B cell (primary cell): ENCODE data around the gene ANK2. TPM values are rescaled to one million over a fixed set of nuclear protein-coding genes. Genes with fewer than 3 reads are reported as not detected.

Experiments
- ATAC-seq: fragments of 200-7000 bp; cut with Tn5 transposase; one replicate; pipeline ENCODE4 v1.10.0; 2021; ENCODE audit warnings: low read depth, mild to moderate bottlenecking, moderate number of reproducible peaks, moderate library complexity
- CTCF ChIA-PET: fragments of 350-600 bp; sonication (Branson Sonifier 250); formaldehyde crosslinking; loops from one replicate; lab custom pipeline; 2021; ENCODE audit warnings: antibody characterized with exemption, inconsistent platforms; lab: Charles Lee
- POLR2A ChIA-PET: fragments of 350-600 bp; sonication (Branson Sonifier 250); formaldehyde crosslinking; loops from one replicate; lab custom pipeline; 2021; ENCODE audit warnings: antibody characterized with exemption; lab: Charles Lee
- DNase-seq: peaks from one replicate; pipeline ENCODE4 v3.0.0; 2013
- H2AFZ ChIP-seq: 2 replicates; pipeline ENCODE4 v1.6.1; 2012; ENCODE audit warnings: mild to moderate bottlenecking, low read depth, low read length; ENCODE audit not compliant: insufficient read depth, poor library complexity, severe bottlenecking
- H3K27ac ChIP-seq, 2 donors: 1 replicate in 1 of 2; 2 replicates in 1 of 2; pipeline ENCODE4 v1.5.1; 2012 to 2013; ENCODE audit warnings: low read length in 2 of 2, mild to moderate bottlenecking in 2 of 2, moderate library complexity in 1 of 2
- H3K27me3 ChIP-seq, 4 experiments: fragments of 200-600 bp in 1 of 4; sonication (generic) in 1 of 4; replicated peaks in 1 of 4; 1 replicate in 2 of 4; 2 replicates in 2 of 4; pipeline versions ENCODE4 v1.6.1 to v1.7.0; 2013 to 2016; ENCODE audit warnings: low read length in 3 of 4, mild to moderate bottlenecking in 2 of 4, mixed read lengths in 1 of 4, moderate library complexity in 1 of 4; ENCODE audit not compliant: insufficient read depth in 4 of 4, control insufficient read depth in 3 of 4; ENCODE audit errors: control extremely low read depth in 1 of 4
- H3K36me3 ChIP-seq, 2 experiments: replicated peaks in 1 of 2; 1 replicate in 1 of 2; 2 replicates in 1 of 2; pipeline versions ENCODE4 v1.6.1 to v1.7.1; 2013; ENCODE audit warnings: low read length in 1 of 2; ENCODE audit not compliant: insufficient read depth in 2 of 2, control insufficient read depth in 1 of 2; ENCODE audit errors: control extremely low read depth in 1 of 2, extremely low read depth in 1 of 2
- H3K4me1 ChIP-seq, 2 donors: fragments of 200-600 bp in 1 of 2; sonication (generic) in 1 of 2; 1 replicate in 1 of 2; 2 replicates in 1 of 2; pipeline versions ENCODE4 v1.5.1 to v1.6.1; 2013 to 2017; ENCODE audit warnings: low read length in 2 of 2; ENCODE audit not compliant: control insufficient read depth in 2 of 2, insufficient read depth in 2 of 2
- H3K4me2 ChIP-seq: replicated peaks from 2 replicates; pipeline ENCODE3; 2012; ENCODE audit warnings: mild to moderate bottlenecking, low read depth, low read length; ENCODE audit not compliant: poor library complexity, severe bottlenecking
- H3K4me3 ChIP-seq, 5 experiments: fragments of 200-600 bp in 1 of 5; sonication (generic) in 1 of 5; 1 replicate in 3 of 5; 2 replicates in 2 of 5; pipeline versions ENCODE4 v1.5.1 to v1.7.0; 2011 to 2016; ENCODE audit warnings: low read length in 4 of 5, mild to moderate bottlenecking in 4 of 5, low read depth in 2 of 5, control low read depth in 1 of 5, moderate library complexity in 1 of 5; ENCODE audit not compliant: insufficient read depth in 1 of 5; ENCODE audit errors: control extremely low read depth in 1 of 5, extremely low read depth in 1 of 5
- H3K79me2 ChIP-seq: fragments of 200-600 bp; sonication (generic); one replicate; pipeline ENCODE4 v1.6.0; 2016; ENCODE audit warnings: low read length; ENCODE audit not compliant: control insufficient read depth, insufficient read depth
- H3K9ac ChIP-seq: fragments of 200-600 bp; sonication (generic); 2 replicates; pipeline ENCODE4 v1.6.1; 2017; ENCODE audit warnings: mild to moderate bottlenecking, low read length, moderate library complexity
- H3K9me3 ChIP-seq, 3 donors: one replicate each; pipeline versions ENCODE4 v1.6.1 to v1.7.1; 2013; ENCODE audit warnings: low read length in 2 of 3; ENCODE audit not compliant: control insufficient read depth in 2 of 3, insufficient read depth in 1 of 3; ENCODE audit errors: control extremely low read depth in 1 of 3
- H4K20me1 ChIP-seq: 2 replicates; pipeline ENCODE4 v1.6.0; 2012; ENCODE audit warnings: mild to moderate bottlenecking, low read length; ENCODE audit not compliant: insufficient read depth, control insufficient read depth, poor library complexity, severe bottlenecking
- H3K27ac Mint-ChIP-seq: one replicate; pipeline ENCODE4 v1.8.0; 2021; ENCODE audit warnings: mixed read lengths
- H3K27me3 Mint-ChIP-seq: one replicate; pipeline ENCODE4 v1.8.0; 2021; ENCODE audit warnings: mixed read lengths
- H3K4me1 Mint-ChIP-seq: one replicate; pipeline ENCODE4 v1.8.0; 2021; ENCODE audit warnings: mixed read lengths
- H3K4me3 Mint-ChIP-seq: one replicate; pipeline ENCODE4 v1.8.0; 2021; ENCODE audit warnings: mixed read lengths
- H3K9me3 Mint-ChIP-seq: one replicate; pipeline ENCODE4 v1.8.0; 2022; ENCODE audit warnings: mixed read lengths; ENCODE audit not compliant: insufficient read depth
- EZH2 ChIP-seq: IDR thresholded peaks from 2 replicates; pipeline ENCODE4 v1.6.1; 2012; ENCODE audit warnings: borderline replicate concordance, low read depth, mild to moderate bottlenecking, moderate library complexity, low read length; ENCODE audit not compliant: insufficient read depth, poor library complexity, severe bottlenecking
- WGBS: methylation state at CpG from one replicate; pipeline ENCODE4 v1.1.5; 2013; ENCODE audit warnings: missing lambda C conversion rate; ENCODE audit not compliant: insufficient coverage; 5-methylcytosine and 5-hydroxymethylcytosine counted together
- intact Hi-C: fragments of 100-400 bp; cut with micrococcal nuclease; formaldehyde crosslinking; loops from one replicate; pipeline ENCODE4 v1.10.0; 2022
- polyA plus RNA-seq: library from polyadenylated mRNA; depleted of rRNA; stranded (reverse); fragments of >200 nt; gene quantifications from 2 replicates; pipeline ENCODE4 v1.2.3, GENCODE V29; 2012
- total RNA-seq, 2 donors: library from RNA; stranded (reverse); fragments of 120-200 nt in 1 of 2; gene quantifications; 1 replicate in 1 of 2; 2 replicates in 1 of 2; pipeline versions ENCODE4 v1.2.3 to v1.2.4, GENCODE V29; 2013 to 2022
- TF ChIP-seq, protein P1 (sequence below): fragments of 200-600 bp; IDR thresholded peaks from one replicate; pipeline ENCODE4 v1.8.0; 2022; ENCODE audit warnings: antibody characterized with exemption, mild to moderate bottlenecking

The ANK2 gene
- total and polyA plus RNA-seq, 2 donors (not counting 1 experiment from before 2014, with no cell fraction given), result 0.16 to 3.6 TPM

DNA sequence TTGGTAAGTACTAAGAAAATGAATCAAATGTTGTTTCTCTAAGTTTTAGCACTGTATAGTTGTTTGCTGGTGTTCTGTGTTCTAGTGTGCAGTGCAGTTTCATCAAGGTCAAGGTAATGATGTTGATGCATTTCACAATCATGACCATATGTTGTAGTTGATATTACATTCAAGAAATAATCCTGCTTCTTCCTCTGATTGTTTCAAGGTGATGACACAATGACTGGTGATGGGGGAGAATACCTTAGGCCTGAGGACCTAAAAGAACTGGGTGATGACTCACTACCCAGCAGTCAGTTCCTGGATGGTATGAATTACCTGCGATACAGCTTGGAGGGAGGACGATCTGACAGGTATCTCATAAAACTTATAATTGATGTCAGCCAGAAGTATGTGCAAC, 261.6 kb downstream of the ANK2 start:
- Histone ChIP-seq H3K4me2 (no peak overlapping the region), H3K27ac (no peak overlapping the region), H3K4me3 (no peak overlapping the region), H3K4me1 (no peaks in the 10 kb centered on the region), H2AFZ (no peak overlapping the region), H3K36me3 (no peaks in the 10 kb centered on the region), H4K20me1 (no peaks in the 10 kb centered on the region), H3K9me3 (peaks cover 0 to 1% (median 0%) of the 10 kb centered on the region in 3 donors), H3K79me2 (no peaks in the 10 kb centered on the region), H3K27me3 (no peaks in the 10 kb centered on the region), H3K9ac (no peak overlapping the region)
- Mint-ChIP-seq H3K4me1 (peaks cover 2% of the 10 kb centered on the region), H3K27me3 (no peaks in the 10 kb centered on the region), H3K9me3 (no peaks in the 10 kb centered on the region), H3K4me3 (no peak overlapping the region), H3K27ac (no peak overlapping the region)
- ATAC-seq (no peak), DNase-seq (no peak)
- ChIA-PET CTCF (no interaction called here), POLR2A (no interaction called here)
- TF ChIP-seq, protein P1, sequence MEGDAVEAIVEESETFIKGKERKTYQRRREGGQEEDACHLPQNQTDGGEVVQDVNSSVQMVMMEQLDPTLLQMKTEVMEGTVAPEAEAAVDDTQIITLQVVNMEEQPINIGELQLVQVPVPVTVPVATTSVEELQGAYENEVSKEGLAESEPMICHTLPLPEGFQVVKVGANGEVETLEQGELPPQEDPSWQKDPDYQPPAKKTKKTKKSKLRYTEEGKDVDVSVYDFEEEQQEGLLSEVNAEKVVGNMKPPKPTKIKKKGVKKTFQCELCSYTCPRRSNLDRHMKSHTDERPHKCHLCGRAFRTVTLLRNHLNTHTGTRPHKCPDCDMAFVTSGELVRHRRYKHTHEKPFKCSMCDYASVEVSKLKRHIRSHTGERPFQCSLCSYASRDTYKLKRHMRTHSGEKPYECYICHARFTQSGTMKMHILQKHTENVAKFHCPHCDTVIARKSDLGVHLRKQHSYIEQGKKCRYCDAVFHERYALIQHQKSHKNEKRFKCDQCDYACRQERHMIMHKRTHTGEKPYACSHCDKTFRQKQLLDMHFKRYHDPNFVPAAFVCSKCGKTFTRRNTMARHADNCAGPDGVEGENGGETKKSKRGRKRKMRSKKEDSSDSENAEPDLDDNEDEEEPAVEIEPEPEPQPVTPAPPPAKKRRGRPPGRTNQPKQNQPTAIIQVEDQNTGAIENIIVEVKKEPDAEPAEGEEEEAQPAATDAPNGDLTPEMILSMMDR, result no peak
- TF ChIP-seq EZH2, result no peak
- WGBS, result no CpG with 5 or more reads among the region's 2 CpGs
- intact Hi-C loops, result no loop called here

DNA sequence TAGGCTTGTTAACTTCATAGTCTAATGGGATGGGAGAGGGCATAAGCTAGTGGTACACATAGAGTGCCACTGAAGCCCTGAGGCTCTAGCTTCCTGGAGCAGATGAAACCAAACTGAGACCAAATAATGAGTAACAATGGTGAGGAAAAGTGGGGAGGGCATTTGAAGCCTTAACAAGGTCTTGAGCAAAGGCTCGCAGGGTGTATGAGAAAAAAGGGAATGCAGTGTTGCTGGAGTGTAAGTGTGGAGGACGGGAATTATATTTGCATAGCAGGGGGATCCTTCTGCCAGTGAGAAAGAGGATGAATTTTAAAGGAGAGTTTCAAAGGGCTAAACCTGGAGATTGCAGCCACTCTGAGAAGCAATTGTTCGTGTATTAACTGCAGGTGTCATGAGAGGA, 263.1 kb downstream of the ANK2 start:
- no peaks in the 10 kb centered on the region for H3K9me3 Mint-ChIP-seq

More for the DNA sequence above, 263.1 kb downstream of the ANK2 start:
- H3K4me3 ChIP-seq, result no peak overlapping the region
- Mint-ChIP-seq H3K27ac (no peak overlapping the region), H3K27me3 (no peaks in the 10 kb centered on the region), H3K4me1 (peaks cover 12% of the 10 kb centered on the region), H3K4me3 (no peak overlapping the region)
- H4K20me1 ChIP-seq, result no peaks in the 10 kb centered on the region
- no peaks in the 10 kb centered on the region for H3K27me3 ChIP-seq
- no peak overlapping the region for H3K27ac ChIP-seq
- TF ChIP-seq EZH2, result no peak
- TF ChIP-seq, protein P1, result no peak
- intact Hi-C loops, result no loop called here
- peaks cover 0 to 1% (median 0%) of the 10 kb centered on the region in 3 donors for H3K9me3 ChIP-seq
- no peak for ATAC-seq
- no peak overlapping the region for H3K4me2 ChIP-seq
- no peaks in the 10 kb centered on the region for H3K36me3 ChIP-seq
- peaks cover 9 to 11% of the 10 kb centered on the region in 2 donors for H3K4me1 ChIP-seq
- no peak for DNase-seq
- no peak overlapping the region for H3K9ac ChIP-seq
- POLR2A ChIA-PET, result no interaction called here
- CTCF ChIA-PET, result no interaction called here
- 92% methylated on average over 3 of the region's 3 CpGs for WGBS
- no peaks in the 10 kb centered on the region for H3K79me2 ChIP-seq
- H2AFZ ChIP-seq, result no peak overlapping the region
